Activated CD4-positive, alpha-beta memory T cell treated with anti-CD3 and anti-CD28 coated beads, Interleukin-2, amount 10 ng/mL, durations not matched to agents 7 days and 5 days (primary cell): ENCODE measurements around the gene HOXA10. TPM values are rescaled to one million over a fixed set of nuclear protein-coding genes. Genes with fewer than 3 reads are reported as not detected.

Source experiments
- CTCF ChIA-PET: fragments of 350-600 bp; sonication (Branson Sonifier 250); formaldehyde crosslinking; loops from one replicate; lab custom pipeline; 2021; ENCODE audit warnings: antibody characterized with exemption, inconsistent platforms; lab: Charles Lee
- POLR2A ChIA-PET: fragments of 350-600 bp; sonication (Branson Sonifier 250); formaldehyde crosslinking; loops from one replicate; lab custom pipeline; 2021; ENCODE audit warnings: antibody characterized with exemption; lab: Charles Lee
- DNase-seq: peaks from one replicate; pipeline ENCODE4 v3.0.0-alpha.2; 2020
- H3K27ac Mint-ChIP-seq: one replicate; pipeline ENCODE4 v1.8.0; 2021; ENCODE audit warnings: mild to moderate bottlenecking, mixed read lengths
- H3K27me3 Mint-ChIP-seq: one replicate; pipeline ENCODE4 v1.8.0; 2021; ENCODE audit warnings: mixed read lengths
- H3K36me3 Mint-ChIP-seq: one replicate; pipeline ENCODE4 v1.8.0; 2021; ENCODE audit warnings: low read depth, mixed read lengths
- H3K4me1 Mint-ChIP-seq: one replicate; pipeline ENCODE4 v1.8.0; 2021; ENCODE audit warnings: mixed read lengths
- H3K4me3 Mint-ChIP-seq: one replicate; pipeline ENCODE4 v1.8.0; 2021; ENCODE audit warnings: mild to moderate bottlenecking, mixed read lengths
- H3K9me3 Mint-ChIP-seq: one replicate; pipeline ENCODE4 v1.8.0; 2021; ENCODE audit warnings: mixed read lengths
- total RNA-seq, 2 experiments: library from RNA; stranded (reverse); gene quantifications; one replicate each; pipeline ENCODE4 v1.2.3, GENCODE V29; 2021

The HOXA10 gene
- total RNA-seq, result not detected

DNA sequence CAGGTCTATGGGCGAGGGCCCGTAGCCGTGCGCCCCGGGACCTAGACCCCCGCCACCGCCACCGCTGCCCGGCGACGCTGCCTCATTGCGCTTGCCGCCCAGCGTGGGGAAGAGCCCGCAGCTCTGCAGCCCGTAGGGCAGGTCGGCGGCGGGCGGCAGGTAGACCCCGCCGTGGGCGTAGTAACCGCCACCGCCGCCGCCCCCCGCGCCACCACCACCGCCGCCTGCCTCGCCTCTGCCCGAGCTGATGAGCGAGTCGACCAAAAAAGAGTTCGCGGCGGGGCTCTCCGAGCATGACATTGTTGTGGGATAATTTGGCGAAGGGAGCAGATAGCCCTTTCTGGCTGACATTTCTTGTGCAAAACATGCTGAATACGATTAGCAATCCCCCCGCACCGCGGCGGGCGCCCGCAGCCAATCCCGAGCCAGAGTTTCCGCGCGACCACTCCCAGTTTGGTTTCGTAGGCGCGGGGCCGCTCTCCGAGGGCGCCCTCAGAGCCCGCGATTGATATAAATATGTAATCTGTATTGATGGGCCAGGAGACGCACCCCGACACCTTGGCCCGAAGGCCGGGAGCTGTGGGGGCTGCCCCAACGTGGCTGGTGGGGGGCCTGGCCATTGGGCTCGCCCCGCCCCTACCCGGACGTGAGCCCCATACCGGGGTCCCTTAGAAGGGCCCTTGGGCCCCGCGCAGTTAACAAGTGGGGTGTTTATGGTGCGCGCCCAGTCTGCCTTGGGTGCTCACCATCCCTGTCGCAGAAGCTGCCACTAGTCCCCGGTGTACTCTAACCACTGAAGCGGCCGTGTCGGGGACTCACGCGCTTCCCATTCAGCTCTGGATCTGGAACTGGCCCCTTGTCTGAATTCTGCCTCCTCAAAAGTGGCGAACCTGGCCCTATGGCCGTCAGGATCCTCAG is at the start of gene HOXA10:
Gene HOXA10 (minus strand): TSS at position 365 of the 918 bp plus-strand sequence. CDS start 14 bp downstream, at position 351.
- ChIA-PET POLR2A (interaction anchor here (1.4 kb wide), 1 partner anchor 13 kb away, joined by 4 read pairs; no protein-coding TSS in a partner anchor), CTCF (no interaction called here)
- no peaks in the 10 kb centered on the region for H3K36me3 Mint-ChIP-seq
- H3K27ac Mint-ChIP-seq, result no peak within 1 kb of the TSS
- H3K9me3 Mint-ChIP-seq, result no peaks in the 10 kb centered on the region
- peaks cover 64% of the 10 kb centered on the region for H3K27me3 Mint-ChIP-seq
- H3K4me3 Mint-ChIP-seq, result peak within 1 kb of the TSS; percentile 32
- DNase-seq, result no peak
- H3K4me1 Mint-ChIP-seq, result peaks cover 9% of the 10 kb centered on the region

- H3K36me3 Mint-ChIP-seq, result no peaks in the 10 kb centered on the region
- no peak for DNase-seq
- POLR2A ChIA-PET, result no interaction called here
- no peak overlapping the region for H3K27ac Mint-ChIP-seq
- H3K4me1 Mint-ChIP-seq, result no peaks in the 10 kb centered on the region
- H3K4me3 Mint-ChIP-seq, result no peak overlapping the region
- peaks cover 73% of the 10 kb centered on the region for H3K27me3 Mint-ChIP-seq
- no peaks in the 10 kb centered on the region for H3K9me3 Mint-ChIP-seq
- CTCF ChIA-PET, result no interaction called here
These were observed 47.2 kb upstream of the HOXA10 start for GRCh38 chr7:27221201-27221797.

DNA sequence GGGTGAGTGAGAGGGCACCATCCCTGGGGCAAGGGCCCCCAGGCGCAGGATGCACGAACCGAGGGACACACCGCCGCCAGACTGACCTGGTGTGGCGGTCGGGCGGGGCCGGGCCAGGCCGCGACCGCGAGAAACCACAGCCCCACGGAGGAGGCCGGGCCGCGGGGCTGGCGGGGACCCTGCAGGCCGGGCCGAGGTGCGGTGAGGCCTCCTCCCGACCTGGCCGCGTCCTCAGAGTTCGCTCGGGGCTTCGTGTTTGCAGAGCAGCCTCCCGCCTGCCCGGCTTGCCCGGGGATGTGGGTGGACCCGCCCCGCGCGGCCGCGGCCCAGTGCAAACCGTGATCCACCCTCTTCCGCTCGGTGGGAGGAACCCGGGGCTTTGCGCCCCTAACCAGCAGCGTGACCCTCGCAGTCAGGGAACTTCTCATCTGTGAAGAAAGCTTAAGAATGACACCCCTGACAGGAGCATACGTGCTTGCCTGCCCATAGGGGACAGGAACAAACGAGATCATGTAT is 46.4 kb upstream of the HOXA10 start:
- no peak for DNase-seq
- H3K27ac Mint-ChIP-seq, result no peak overlapping the region
- peaks cover 76% of the 10 kb centered on the region for H3K27me3 Mint-ChIP-seq
- POLR2A ChIA-PET, result no interaction called here
- CTCF ChIA-PET, result no interaction called here
- no peaks in the 10 kb centered on the region for H3K4me1 Mint-ChIP-seq
- H3K9me3 Mint-ChIP-seq, result no peaks in the 10 kb centered on the region
- H3K4me3 Mint-ChIP-seq, result no peak overlapping the region
- H3K36me3 Mint-ChIP-seq, result no peaks in the 10 kb centered on the region

- Mint-ChIP-seq H3K36me3 (no peaks in the 10 kb centered on the region), H3K9me3 (no peaks in the 10 kb centered on the region), H3K27me3 (peaks cover 76% of the 10 kb centered on the region), H3K27ac (no peak overlapping the region), H3K4me3 (no peak overlapping the region), H3K4me1 (no peaks in the 10 kb centered on the region)
- ChIA-PET CTCF (no interaction called here), POLR2A (no interaction called here)
- DNase-seq, result no peak
These were observed 45.7 kb upstream of the HOXA10 start for GRCh38 chr7:27219821-27220220.

- Mint-ChIP-seq H3K9me3 (no peaks in the 10 kb centered on the region), H3K4me1 (no peaks in the 10 kb centered on the region)
- CTCF ChIA-PET, result interaction anchor here (0.7 to 1.2 kb wide), 3 partner anchors 359 to 802 kb away, joined by 3 read pairs; no protein-coding TSS in a partner anchor
These were observed 43.8 kb upstream of the HOXA10 start for GRCh38 chr7:27217951-27218350.

GRCh38 chr7:27215356-27215755 is 41.2 kb upstream of the HOXA10 start:
- POLR2A ChIA-PET, result no interaction called here
- H3K36me3 Mint-ChIP-seq, result no peaks in the 10 kb centered on the region
- H3K4me3 Mint-ChIP-seq, result no peak overlapping the region
- no peaks in the 10 kb centered on the region for H3K4me1 Mint-ChIP-seq
- no peak for DNase-seq
- H3K9me3 Mint-ChIP-seq, result no peaks in the 10 kb centered on the region
- peaks cover 78% of the 10 kb centered on the region for H3K27me3 Mint-ChIP-seq
- H3K27ac Mint-ChIP-seq, result no peak overlapping the region
- CTCF ChIA-PET, result no interaction called here

More at GRCh38 chr7:27217951-27218350, 43.8 kb upstream of the HOXA10 start:
- Mint-ChIP-seq H3K36me3 (no peaks in the 10 kb centered on the region), H3K27ac (no peak overlapping the region), H3K4me3 (no peak overlapping the region), H3K27me3 (peaks cover 77% of the 10 kb centered on the region)
- POLR2A ChIA-PET, result no interaction called here
- no peak for DNase-seq

- Mint-ChIP-seq H3K4me1 (no peaks in the 10 kb centered on the region), H3K4me3 (no peak overlapping the region), H3K9me3 (no peaks in the 10 kb centered on the region), H3K36me3 (no peaks in the 10 kb centered on the region), H3K27me3 (peaks cover 79% of the 10 kb centered on the region), H3K27ac (no peak overlapping the region)
- ChIA-PET CTCF (no interaction called here), POLR2A (no interaction called here)
- no peak for DNase-seq
These were observed 40.3 kb upstream of the HOXA10 start for GRCh38 chr7:27214239-27214950.

GRCh38 chr7:27213433-27214238 is 39.5 kb upstream of the HOXA10 start:
- Mint-ChIP-seq H3K27ac (no peak overlapping the region), H3K27me3 (peaks cover 81% of the 10 kb centered on the region), H3K36me3 (no peaks in the 10 kb centered on the region), H3K9me3 (no peaks in the 10 kb centered on the region), H3K4me3 (no peak overlapping the region), H3K4me1 (no peaks in the 10 kb centered on the region)
- no peak for DNase-seq
- ChIA-PET CTCF (no interaction called here), POLR2A (no interaction called here)

DNA sequence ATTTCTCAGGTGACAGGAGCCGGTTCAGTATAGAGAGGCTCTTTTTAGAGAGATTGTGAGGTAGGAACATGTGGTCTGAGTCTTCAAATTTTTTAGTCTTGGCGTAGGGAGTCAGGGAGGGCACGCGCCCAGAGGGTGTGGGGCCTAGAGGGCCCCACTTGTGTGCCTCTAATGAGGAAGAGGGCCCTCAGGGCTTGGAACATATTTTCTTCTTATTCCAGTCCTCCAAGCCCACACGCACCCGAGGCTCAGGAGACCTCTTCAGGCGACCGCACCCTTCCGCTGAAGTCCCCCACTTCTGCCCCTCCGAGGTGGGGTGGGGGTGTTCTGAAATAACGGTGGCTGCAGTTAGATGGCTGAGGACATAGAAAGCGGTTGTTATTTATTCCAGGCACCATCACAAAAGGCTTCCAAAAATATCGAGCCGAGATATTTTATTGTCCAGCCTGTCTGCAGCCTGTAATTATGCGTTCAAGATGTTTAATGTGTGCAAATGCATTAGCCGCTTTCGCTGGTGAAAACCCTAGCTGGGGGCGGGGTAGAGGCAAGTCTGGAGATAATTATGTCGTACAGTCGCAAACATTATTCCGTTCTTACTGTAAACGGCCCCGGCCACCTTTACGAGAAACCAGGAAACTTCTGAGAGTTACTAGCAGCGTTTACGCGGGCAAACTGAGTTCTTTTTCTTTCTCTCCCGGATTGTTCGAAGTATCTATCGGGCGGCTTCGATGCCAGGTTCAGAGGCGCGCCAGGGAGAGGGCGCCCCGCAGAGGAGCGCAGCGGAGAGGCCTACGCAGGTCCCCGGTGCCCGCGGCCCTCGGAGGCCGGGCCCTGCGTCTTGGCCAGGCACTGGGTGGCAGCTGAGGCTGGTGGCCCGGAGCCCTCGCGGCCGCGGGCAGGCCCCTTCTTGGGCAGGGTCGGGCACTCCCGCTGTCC is 38.6 kb upstream of the HOXA10 start:
- ChIA-PET CTCF (no interaction called here), POLR2A (no interaction called here)
- H3K4me3 Mint-ChIP-seq, result no peak overlapping the region
- H3K27me3 Mint-ChIP-seq, result peaks cover 85% of the 10 kb centered on the region
- no peak for DNase-seq
- no peaks in the 10 kb centered on the region for H3K36me3 Mint-ChIP-seq
- H3K4me1 Mint-ChIP-seq, result no peaks in the 10 kb centered on the region
- H3K9me3 Mint-ChIP-seq, result no peaks in the 10 kb centered on the region
- no peak overlapping the region for H3K27ac Mint-ChIP-seq

- POLR2A ChIA-PET, result no interaction called here
- H3K27me3 Mint-ChIP-seq, result peaks cover 88% of the 10 kb centered on the region
- H3K9me3 Mint-ChIP-seq, result no peaks in the 10 kb centered on the region
- no peaks in the 10 kb centered on the region for H3K36me3 Mint-ChIP-seq
- no peak for DNase-seq
- CTCF ChIA-PET, result interaction anchor here (0.7 to 2.4 kb wide), 4 partner anchors 9 to 709 kb away, joined by 3 to 8 read pairs (median 6); no protein-coding TSS in a partner anchor
- no peak overlapping the region for H3K27ac Mint-ChIP-seq
- no peak overlapping the region for H3K4me3 Mint-ChIP-seq
- no peaks in the 10 kb centered on the region for H3K4me1 Mint-ChIP-seq
These were observed 37.7 kb upstream of the HOXA10 start for GRCh38 chr7:27211764-27212204.

- Mint-ChIP-seq H3K27ac (no peak overlapping the region), H3K4me1 (no peaks in the 10 kb centered on the region), H3K9me3 (no peaks in the 10 kb centered on the region), H3K27me3 (peaks cover 90% of the 10 kb centered on the region), H3K36me3 (no peaks in the 10 kb centered on the region), H3K4me3 (no peak overlapping the region)
- ChIA-PET POLR2A (no interaction called here), CTCF (interaction anchor here (0.7 to 2.4 kb wide), 8 partner anchors 8 to 808 kb away, joined by 3 to 8 read pairs (median 4); no protein-coding TSS in a partner anchor)
- no peak for DNase-seq
These were observed 36.9 kb upstream of the HOXA10 start for GRCh38 chr7:27211084-27211446.
